ENCODE results near the gene CHD9. TPM values are rescaled to one million over a fixed set of nuclear protein-coding genes. Genes with fewer than 3 reads are reported as not detected.
"Not testable (repeated sequence)": the region's sequence is repeated elsewhere in the genome, so short reads cannot be mapped to it uniquely, and the experiment has no call there.

CHD9 gene
- total RNA-seq, 1 experiment from 2014 or later = 25.4 TPM

GRCh38 chr16:53323924-53324323 lies 269.1 kb downstream of the CHD9 start:
- in situ Hi-C loops (cut with HindIII; ENCODE audit: low pct_unique_long_range_greater_than_20kb, low sequenced_read_pairs) = no loop called here
- DNase-seq (ENCODE audit: low read depth, low spot score) (no peak), ATAC-seq (no peak)
- Histone ChIP-seq H3K4me1 (ENCODE audit: control insufficient read depth, insufficient read depth, low read length) (no peaks in the 10 kb centered on the region), H3K27ac (ENCODE audit: low read length) (no peak overlapping the region), H3K27me3 (ENCODE audit: control insufficient read depth, insufficient read depth, low read length) (no peaks in the 10 kb centered on the region), H3K4me3 (ENCODE audit: low read depth in 2 of 2, low read length in 2 of 2) (no peak overlapping the region), H3K36me3 (ENCODE audit: control insufficient read depth, insufficient read depth, low read length) (peaks cover 11% of the 10 kb centered on the region), H3K9me3 (ENCODE audit: control insufficient read depth, insufficient read depth, low read depth, low read length) (no peaks in the 10 kb centered on the region)
- ChIA-PET POLR2A (no interaction called here), CTCF (no interaction called here)
- intact Hi-C loops (cut with micrococcal nuclease; ENCODE audit: unreplicated experiment) = no loop called here
- no TSS peak for BruUV-seq (replicated peaks)
- no peak for TF ChIP-seq TCF7L2 (IDR thresholded peaks at IDR 0.05; ENCODE audit: low read depth, low read length)
- no peak for TF ChIP-seq SIN3A (IDR thresholded peaks at IDR 0.05; ENCODE audit: borderline replicate concordance, insufficient read depth, low read depth, low read length)
- no peak for TF ChIP-seq REST (IDR thresholded peaks at IDR 0.05; ENCODE audit: insufficient read depth in 1 of 2, low read depth in 2 of 2, low read length in 1 of 2)
- TF ChIP-seq CTCF (IDR thresholded peaks at IDR 0.05) = no peak
- TF ChIP-seq POLR2AphosphoS5 (IDR thresholded peaks at IDR 0.05; ENCODE audit: low read depth, low read length) = no peak

- DNase-seq (ENCODE audit: low read depth, low spot score); intact Hi-C loops (cut with micrococcal nuclease; ENCODE audit: unreplicated experiment); H3K36me3 ChIP-seq (ENCODE audit: control insufficient read depth, insufficient read depth, low read length); H3K27me3 ChIP-seq (ENCODE audit: control insufficient read depth, insufficient read depth, low read length); POLR2A ChIA-PET; CTCF ChIA-PET; H3K9me3 ChIP-seq (ENCODE audit: control insufficient read depth, insufficient read depth, low read depth, low read length); BruUV-seq (replicated peaks); in situ Hi-C loops (cut with HindIII; ENCODE audit: low pct_unique_long_range_greater_than_20kb, low sequenced_read_pairs); H3K4me3 ChIP-seq (ENCODE audit: low read depth in 2 of 2, low read length in 2 of 2); ATAC-seq; H3K4me1 ChIP-seq (ENCODE audit: control insufficient read depth, insufficient read depth, low read length); H3K27ac ChIP-seq (ENCODE audit: low read length): not testable (repeated sequence)
These were observed 276.2 kb downstream of the CHD9 start for GRCh38 chr16:53330991-53331390.

- H3K27me3 ChIP-seq (ENCODE audit: control insufficient read depth, insufficient read depth, low read length) = no peaks in the 10 kb centered on the region
- no peaks in the 10 kb centered on the region for H3K4me1 ChIP-seq (ENCODE audit: control insufficient read depth, insufficient read depth, low read length)
- TF ChIP-seq SIN3A (IDR thresholded peaks at IDR 0.05; ENCODE audit: borderline replicate concordance, insufficient read depth, low read depth, low read length) = no peak
- TF ChIP-seq POLR2AphosphoS5 (IDR thresholded peaks at IDR 0.05; ENCODE audit: low read depth, low read length) = no peak
- no peak for TF ChIP-seq TCF7L2 (IDR thresholded peaks at IDR 0.05; ENCODE audit: low read depth, low read length)
- TF ChIP-seq REST (IDR thresholded peaks at IDR 0.05; ENCODE audit: insufficient read depth in 1 of 2, low read depth in 2 of 2, low read length in 1 of 2) = no peak
- no peak for TF ChIP-seq CTCF (IDR thresholded peaks at IDR 0.05)
- POLR2A ChIA-PET = no interaction called here
- CTCF ChIA-PET = no interaction called here
- no peak overlapping the region for H3K27ac ChIP-seq (ENCODE audit: low read length)
- BruUV-seq (replicated peaks) = no TSS peak
- H3K9me3 ChIP-seq (ENCODE audit: control insufficient read depth, insufficient read depth, low read depth, low read length) = no peaks in the 10 kb centered on the region
- ATAC-seq (no peak), DNase-seq (ENCODE audit: low read depth, low spot score) (no peak)
- no peak overlapping the region for H3K4me3 ChIP-seq (ENCODE audit: low read depth in 2 of 2, low read length in 2 of 2)
- H3K36me3 ChIP-seq (ENCODE audit: control insufficient read depth, insufficient read depth, low read length) = no peaks in the 10 kb centered on the region
- in situ Hi-C loops (cut with HindIII; ENCODE audit: low pct_unique_long_range_greater_than_20kb, low sequenced_read_pairs) (no loop called here), intact Hi-C loops (cut with micrococcal nuclease; ENCODE audit: unreplicated experiment) (no loop called here)
These were observed 279.8 kb downstream of the CHD9 start for GRCh38 chr16:53334581-53334980.
